DMS153 treated with DMSO at 0.1 percent for 48 hours (cell line): ENCODE measurements around the gene ZRSR2.
"Not testable (repeated sequence)": the region's sequence is repeated elsewhere in the genome, so short reads cannot be mapped to it uniquely, and the experiment has no call there.

Source experiments
- DNase-seq: peaks from one replicate; lab custom pipeline; 2025; ENCODE audit not compliant: unreplicated experiment; lab: John Stamatoyannopoulos, UW

The ZRSR2 gene

DNA sequence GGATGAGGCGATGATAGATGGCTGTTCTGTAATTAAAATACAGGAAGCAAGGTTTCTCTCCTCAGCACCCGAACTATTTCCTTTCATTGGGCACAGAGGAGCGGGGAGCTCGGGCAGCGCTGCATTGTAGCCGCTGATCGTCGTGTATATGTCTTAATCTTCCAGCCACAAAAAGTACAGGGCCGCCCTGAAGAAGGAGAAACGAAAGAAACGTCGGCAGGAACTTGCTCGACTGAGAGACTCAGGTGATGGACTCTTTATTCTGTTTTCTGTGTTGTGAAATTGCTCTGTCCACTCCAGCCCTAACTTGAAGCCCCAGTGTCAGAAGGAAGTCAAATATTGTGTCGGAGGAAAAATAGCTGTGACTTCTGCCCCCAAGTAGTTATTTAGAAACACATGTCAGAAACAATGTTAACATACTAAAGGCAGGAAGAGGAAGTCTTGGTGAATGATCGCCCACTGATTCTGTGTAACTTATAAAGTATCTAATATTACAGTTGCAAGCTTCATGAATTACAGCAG is 546 bp downstream of the ZRSR2 start:
- no peak for DNase-seq

DNA sequence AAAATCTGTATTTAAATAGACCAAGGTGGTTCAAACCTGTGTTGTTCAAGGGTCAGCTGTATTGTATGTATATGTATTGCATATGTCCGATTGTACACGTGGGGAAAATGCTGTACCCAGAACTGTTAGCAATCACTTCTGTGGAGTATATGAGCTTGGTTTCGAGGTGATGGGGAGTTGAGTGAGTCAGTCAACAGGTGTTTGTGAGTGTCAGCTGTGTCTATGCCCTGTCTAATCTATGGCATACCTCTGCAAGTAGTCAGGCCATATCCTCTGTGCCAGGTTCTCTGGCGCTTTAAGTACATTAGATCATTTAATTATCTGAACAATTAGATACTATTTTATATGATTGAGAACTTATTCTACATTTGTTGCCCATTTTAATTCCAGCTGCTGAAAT is 7.4 kb downstream of the ZRSR2 start:
- DNase-seq = no peak

DNA sequence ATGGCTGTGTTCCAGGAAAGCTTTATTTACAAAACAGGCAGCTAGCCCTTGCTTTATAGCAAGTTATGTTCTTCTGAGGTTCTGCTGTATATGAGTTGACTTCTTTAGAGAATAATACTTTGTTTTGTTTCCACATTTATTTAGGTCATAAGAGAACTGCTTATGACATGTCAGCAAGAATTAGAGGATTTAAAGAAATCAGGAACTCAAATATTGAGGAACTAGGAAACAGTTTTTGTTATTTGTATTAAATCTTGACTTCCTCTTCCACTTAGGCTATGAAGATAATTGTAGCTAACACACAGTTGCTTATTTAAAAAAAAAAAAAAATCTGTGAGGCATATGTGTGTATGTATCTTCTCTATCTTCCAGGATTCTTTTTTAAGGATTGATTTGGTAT is 14.3 kb downstream of the ZRSR2 start:
- no peak for DNase-seq

DNA sequence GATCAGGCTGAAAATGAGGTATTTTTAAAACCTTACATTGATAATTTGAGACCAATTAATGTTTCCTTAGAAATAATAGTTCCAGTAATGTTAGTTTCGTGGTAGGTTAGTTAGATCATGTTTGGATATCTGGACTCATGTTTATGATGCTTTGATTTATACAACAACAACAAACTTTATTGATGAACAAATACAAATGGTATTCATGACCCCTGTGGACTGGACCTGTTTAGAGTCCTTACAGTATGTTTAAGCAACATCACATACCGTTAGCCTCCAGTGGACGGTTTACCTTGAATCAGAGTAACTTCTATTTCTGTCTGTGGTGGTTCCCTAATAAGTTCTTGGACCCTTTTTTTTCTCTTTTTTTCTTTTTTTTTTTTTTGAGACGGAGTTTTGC is 18.0 kb downstream of the ZRSR2 start:
- no peak for DNase-seq

DNA sequence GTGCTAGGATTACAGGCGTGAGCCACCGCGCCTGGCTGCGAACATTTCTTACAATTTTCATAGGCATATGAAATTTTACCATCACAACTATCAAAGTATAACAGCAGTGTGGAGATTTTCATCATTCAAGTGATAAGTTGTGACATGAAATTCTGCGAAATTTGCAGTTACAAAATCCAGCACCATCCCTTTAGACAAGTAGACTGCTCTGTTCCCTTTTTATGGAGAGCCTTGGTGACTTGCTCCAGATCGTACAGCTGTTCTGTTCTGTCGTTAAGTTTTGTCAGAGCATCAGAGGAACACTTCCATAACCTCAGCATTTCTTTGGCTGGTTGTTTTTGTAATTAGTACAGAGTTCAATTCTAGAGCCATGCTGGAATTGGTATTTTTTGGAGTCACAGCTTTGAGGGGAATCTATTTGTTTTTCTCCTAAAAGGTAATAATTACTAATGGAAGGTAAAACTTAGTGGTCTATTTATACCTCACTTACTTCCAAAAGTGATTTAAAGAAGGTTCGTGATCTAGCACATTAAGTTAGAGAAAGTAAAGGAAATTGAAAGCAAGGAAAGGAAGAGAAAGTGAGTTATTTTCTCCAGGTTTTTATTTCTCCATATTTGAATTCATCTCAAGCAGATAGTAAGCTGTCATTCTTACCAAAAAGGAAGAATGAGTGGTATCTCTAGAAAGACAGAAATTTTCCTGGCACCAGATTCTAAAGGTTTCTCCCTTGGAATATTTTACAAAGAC is 22.1 kb downstream of the ZRSR2 start:
- no peak for DNase-seq

DNA sequence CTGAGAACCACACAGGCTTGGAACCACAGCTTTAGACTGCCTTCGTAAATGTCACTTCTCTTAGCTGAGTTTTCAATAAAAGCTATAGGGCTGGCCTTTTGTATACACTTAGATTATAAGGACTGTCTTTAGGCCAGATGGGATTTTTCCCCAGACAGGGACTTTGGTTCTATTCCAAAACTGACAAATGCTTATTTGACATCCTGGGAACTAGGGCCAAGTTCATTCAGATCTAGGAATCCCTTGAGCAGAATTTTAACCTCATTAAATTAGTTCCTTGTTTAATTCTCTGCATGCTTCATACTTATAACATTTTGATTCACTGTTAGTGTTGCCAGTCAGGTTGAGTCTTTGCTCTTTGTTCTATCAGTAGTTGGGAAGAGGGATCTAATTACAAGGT is 23.1 kb downstream of the ZRSR2 start:
- DNase-seq = no peak

DNA sequence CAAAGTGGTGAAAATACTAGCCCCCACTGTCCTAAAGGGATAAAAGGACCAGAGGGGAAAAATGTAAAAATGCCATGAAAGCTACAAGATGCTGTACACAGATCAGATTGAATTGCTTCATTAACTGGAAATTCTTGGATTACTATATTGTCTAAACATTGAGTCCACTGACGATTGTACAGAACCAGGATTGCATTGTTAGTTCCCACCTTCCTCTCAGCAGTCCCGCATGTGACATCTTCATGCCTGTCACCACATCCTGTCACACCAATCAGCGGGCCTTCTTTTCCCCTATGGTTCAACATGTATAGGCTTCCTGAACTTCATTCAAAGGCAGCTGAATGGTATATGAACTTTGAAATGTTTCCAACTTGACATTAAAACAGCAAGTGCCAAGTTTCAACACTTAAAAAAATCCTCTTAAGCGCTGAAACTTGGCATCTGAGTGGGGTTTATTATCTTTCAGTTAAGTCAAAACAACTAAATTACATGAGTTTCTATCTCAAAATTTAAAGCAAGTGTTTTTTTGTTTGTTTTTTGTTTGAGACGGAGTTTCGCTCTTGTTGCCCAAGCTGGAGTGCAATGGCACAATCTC is 24.6 kb downstream of the ZRSR2 start:
- no peak for DNase-seq

DNA sequence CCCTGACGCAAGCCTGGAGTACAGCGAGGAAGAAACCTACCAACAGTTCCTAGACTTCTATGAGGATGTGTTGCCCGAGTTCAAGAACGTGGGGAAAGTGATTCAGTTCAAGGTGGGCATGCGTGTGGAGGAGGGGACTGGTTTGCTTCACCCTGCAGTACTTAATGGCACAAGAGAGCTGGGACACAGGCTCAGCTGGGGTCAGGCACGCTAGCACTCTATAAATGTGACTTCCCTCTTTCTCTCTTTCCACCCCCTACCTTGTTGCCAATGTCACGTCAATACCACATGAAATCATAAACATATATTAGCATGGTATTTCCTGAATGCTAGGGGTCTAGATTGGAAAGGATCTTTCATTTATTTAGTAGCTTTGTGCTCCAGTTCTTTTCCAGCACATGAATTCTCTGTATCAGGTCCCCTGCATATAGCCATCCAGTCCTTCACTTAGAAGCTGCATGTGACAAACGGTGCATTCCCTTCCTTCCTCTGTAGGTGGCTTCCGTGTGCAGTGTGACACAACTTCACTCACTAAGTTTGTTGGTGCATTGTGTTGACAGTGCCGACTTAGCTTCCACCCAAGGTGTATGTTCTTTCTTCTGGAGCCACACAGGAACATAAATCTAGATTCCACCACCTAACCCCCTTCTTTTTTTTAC is 25.6 kb downstream of the ZRSR2 start:
- DNase-seq = no peak

DNA sequence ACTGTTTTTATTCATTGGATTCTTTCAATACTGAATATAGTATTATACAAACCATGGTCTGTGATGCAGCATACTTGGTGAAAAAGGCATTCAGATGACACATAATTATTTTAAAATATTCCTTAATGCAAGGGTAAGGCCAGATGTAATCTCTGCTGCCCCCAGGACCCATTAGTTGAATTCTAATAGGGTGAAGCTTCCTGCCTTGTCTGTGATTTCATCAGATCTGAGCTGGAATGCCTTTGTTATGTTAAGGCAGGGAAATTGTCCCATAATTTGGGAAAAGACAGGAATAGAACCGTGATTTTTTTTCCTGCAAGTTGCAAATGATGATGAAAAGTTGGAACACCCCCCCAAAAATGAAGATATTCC is 26.1 kb downstream of the ZRSR2 start:
- no peak for DNase-seq

DNA sequence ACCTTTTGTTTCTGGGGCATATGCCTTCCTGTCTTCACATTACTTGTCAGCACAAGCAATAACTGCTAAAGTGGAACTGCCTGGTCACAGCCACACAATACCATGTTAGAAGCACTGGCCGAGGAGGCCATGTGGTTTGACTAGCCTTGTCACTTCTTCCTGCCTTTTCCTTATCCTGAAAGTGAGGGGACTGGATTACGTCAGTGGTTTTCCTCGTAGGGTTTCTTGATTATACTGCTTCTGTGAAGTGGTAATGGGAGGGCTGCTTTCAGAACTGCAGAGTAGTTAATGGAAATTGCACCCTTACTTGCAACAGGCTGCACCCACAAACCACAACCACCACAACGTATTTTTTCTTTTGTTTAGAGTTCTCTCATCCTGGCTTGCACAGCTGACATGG is 26.6 kb downstream of the ZRSR2 start:
- DNase-seq = no peak

DNA sequence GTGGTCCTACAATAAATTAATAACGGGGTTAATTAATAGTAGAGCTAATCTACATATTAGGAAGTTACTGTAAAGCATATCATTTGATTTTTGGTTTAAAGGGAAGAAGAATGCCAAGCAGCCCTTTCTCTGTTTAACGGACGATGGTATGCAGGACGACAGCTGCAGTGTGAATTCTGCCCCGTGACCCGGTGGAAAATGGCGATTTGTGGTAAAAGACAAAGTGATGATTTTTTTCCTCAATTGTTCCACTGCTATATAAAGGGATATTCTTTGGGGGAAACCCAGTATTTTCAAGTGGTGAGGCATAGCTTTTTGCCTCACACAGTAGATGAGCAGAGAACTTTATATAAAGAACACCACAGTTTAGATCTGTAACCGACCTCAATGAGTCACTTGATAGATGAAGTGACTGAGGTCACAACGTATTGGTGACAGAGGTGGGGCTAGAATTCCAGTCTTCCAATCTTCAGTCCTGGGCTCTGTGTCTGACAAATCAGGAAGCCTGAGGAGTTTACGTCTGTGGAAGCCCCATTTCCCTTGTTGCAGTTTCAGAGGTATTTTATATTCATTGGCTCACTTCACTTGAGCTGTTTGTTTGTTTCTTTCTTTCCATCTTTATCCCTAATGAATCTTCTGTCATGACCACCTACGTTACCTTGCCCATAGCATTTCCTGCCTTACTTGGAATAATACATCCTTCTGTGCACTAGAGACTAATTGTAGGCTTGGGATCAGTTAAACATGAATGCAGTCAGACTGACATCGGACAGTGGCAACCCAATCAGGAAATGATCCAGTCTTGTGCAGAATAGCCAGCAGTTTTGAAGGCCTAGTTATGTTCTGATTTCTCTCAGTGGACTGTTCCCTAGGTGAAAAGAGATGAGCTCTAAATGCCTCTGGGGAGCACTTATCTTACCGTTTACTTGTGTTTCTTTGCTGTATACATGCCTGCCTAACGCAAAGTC is 30.1 kb downstream of the ZRSR2 start:
- DNase-seq = no peak

DNA sequence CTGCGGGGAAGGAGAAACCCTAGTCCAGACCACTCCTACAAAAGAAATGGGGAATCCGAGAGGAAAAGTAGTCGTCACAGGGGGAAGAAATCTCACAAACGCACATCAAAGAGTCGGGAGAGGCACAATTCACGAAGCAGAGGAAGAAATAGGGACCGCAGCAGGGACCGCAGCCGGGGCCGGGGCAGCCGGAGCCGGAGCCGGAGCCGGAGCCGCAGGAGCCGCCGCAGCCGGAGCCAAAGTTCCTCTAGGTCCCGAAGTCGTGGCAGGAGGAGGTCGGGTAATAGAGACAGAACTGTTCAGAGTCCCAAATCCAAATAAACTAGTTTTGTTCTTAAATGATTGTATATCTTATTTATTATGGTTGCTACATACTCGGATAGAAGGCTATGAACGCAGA is 32.6 kb downstream of the ZRSR2 start:
- no peak for DNase-seq

DNA sequence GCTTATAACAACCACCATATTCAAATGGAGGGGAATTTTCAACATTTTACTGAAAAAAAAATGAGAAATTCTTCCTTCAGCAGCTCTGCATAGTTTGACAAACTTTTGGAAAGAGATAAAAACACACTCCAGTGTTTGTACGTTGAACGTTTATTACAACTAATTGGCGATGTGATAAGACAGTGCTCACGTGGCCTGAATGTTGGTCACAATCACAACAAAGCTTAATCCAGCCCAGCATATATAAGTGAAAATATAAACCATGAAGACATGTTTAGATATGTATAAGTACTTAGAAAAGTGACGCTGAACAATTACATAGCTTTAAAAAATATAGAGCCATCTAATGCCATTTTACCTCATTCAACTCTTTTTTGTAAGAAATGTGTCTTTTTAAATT is 35.7 kb downstream of the ZRSR2 start:
- no peak for DNase-seq

DNA sequence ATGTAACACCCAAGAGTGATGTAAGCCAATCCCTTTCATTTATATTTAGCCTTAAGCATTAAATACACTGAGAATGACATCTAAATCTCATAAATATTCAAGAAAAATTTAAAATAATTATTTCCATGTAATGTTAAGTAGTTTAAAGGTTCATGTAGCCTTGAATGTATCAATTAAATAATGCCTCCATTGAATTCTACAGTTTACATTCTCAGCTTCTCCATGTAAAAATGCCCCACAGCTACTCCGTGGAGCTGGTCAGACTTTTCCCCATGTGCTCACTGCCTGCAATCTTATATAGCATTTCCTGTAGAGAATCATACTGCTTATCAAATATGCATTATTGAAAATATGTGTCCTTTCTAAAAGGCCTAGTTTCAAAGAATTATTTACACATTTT is 38.9 kb downstream of the ZRSR2 start:
- no peak for DNase-seq

DNA sequence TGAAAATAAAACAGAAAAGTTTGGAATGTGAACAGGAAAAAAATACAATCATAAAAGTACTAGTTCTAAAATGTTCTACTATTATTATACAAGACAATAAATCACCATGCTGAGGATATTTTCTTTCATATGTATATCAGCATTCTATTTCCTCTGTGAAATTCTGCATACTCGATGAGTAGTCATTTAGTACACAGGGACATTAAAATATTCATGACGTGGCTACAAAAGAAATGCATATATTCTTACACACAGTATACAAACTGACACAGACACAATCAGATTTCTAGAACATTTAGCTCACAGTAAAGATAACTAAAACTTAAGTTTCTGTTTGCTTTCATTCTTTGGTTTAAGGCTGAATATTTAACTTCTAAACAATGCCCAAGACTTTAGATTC is 41.1 kb downstream of the ZRSR2 start:
- not testable (repeated sequence) for DNase-seq

DNA sequence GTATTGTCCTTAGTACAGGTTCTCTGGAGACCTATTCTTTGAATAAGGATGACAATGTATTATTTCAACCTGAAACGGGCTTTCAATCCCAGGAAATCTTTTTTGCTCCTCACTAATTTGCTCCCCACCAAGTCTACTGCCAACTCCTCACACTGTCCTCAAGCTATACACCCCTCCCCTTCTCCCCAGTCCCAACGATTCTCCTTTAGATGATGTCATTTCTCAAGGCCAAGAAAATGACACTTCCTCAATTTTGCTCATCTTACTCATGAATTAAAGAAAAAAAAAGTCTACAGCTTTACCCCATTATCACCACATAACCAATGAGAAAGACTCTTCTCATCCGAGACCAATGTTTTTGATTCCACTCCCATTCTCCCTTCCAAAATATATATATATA is 43.8 kb downstream of the ZRSR2 start:
- DNase-seq = no peak

DNA sequence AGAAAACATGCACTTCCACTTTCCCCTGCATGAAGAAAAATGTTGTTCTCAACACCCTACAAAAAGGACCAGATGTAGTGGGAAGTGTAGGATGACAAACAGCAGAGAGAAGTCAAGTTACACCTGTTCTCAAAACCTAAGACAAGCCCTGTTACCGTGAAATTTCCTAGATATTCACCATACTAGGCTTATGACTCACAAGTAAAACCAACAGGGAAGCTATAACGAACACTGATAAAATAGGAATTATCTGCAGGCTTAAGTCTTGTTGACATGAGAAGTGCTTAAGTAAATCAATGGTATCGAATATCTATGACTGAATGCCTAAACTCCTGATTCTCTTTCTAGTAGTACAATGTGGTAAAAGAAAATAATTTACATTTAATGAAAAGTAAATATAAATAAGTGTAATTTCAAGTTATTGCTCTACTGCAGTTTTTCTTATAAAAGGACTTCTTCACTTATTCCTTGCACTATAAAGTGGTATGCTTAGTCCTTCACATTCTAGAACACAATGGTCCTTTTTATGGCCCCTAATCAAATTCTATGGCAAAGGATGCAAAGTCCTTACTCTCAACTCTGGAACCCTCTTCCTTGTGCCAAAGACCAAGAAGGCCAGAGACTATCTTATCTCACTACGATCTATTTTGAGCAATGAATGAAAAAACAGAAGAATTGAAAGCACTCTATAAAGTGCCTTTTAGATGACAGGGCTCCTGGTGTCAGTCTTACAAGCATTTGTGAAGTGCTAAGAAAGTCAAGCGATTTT is 44.7 kb downstream of the ZRSR2 start:
- no peak for DNase-seq

DNA sequence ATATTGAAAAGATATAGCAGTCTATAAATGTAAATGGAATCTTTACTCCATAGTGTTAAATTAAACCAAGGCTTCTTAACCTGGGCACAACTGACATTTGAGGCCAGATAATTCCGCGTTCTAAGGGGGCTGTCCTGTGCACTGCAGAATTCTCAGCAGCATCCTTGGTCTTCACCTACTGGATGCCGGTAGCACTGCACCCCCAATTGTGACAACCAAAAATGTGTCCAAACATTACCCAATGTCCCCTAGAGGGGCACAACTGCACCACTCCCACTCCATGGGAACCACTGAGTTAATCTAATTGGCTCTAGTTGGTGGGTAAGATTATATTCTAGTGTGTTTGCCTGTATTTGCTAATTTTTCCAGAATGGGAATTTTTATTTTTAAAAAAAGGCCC is 47.7 kb downstream of the ZRSR2 start:
- no peak for DNase-seq

DNA sequence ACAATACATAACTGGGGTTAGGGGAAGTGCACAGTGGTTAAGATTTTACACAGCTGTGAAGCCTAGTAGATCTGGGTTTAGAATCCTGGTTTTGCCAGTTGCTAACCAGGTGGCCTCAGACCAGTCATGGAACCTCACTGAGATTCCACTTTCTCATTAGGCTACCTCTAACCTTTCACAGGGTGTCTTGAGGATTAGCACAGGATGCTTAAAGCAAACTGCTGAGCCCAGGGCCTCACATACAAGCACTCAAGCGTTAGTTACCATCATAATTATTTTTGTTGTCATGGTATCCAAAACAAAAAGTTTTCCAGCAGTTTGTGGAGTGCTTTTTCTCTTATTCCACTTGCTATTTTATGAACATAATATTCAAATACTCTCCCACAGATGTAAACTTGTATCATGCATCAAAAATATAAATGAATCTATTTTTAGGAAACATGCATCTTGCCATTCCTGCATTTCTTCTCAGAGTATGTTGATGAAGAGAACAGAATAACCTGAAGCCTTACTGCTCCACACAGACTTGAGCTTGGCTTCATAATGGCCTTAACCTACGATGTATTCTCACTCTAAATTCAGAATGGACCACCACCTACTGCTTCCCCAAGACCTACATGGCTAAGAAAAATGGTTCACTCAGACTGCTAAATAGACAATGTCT is 51.7 kb downstream of the ZRSR2 start:
- no peak for DNase-seq

DNA sequence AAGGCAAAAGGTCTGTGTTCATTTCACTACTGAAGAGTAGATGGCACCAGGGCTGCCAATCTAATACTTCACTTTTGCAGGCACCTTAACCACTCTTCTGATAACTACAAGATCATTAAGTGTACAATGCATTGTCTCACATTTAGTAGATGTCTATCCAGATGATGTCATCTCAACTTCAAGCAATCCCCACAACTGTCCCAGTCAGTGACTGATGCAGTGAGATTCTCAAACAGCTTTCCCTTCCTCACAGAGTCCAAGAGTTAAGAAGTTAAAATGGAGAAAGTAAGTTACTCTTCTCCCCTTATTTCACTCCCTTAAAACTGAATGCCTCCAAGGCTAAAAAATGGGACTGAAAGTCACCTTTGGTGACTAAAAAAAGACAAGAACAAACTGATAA is 53.7 kb downstream of the ZRSR2 start:
- no peak for DNase-seq
